ENCODE data around the gene RPS10.
"Not testable (repeated sequence)": the region's sequence is repeated elsewhere in the genome, so short reads cannot be mapped to it uniquely, and the experiment has no call there.

The RPS10 gene

DNA sequence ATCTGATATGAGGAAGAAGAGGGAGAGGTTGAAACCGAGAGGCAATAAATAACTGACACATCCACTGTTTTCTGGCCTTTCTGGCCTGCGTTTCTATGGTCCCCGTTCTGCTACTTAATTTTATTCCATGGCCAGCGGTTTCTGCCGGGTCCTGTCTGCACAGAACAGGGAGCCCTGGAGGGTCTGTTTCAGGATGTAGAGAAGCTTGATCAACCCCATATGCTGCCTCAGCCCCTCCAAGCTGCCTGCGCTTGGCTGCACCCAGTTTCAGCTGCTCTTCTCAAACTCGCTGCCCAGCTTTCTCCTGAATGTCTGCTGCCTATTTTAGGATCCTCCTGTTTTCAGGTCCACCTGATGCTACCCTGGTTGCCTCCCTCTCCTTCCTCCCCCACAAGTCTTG lies 21.5 kb upstream of the RPS10 start:
- no peak for DNase-seq

DNA sequence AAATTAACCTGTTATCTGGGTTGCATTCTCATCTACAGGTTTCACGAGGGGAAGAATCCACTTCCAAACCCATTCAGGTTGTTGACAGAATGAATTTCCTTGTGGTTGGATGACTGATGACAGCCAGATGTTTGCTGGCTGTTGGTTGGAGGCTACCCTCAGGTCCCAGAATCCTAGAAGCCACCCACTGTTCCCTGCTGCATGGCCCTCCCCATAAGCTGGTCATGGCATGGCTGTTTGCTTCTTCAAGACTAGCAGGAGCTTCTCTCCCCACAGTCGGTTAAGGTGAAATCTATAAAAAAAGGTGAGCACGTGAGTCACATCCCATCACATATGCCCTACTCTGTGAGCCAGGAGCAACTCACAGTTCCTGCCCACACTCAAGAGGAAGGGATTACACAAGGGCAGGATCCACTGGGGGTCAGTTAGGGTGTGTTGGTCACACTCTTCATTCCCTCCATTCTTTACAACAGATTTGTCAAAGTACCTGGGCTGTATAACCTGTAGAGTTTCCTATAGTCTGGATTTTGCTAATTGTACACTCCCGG lies 19.5 kb upstream of the RPS10 start:
- DNase-seq, result no peak

DNA sequence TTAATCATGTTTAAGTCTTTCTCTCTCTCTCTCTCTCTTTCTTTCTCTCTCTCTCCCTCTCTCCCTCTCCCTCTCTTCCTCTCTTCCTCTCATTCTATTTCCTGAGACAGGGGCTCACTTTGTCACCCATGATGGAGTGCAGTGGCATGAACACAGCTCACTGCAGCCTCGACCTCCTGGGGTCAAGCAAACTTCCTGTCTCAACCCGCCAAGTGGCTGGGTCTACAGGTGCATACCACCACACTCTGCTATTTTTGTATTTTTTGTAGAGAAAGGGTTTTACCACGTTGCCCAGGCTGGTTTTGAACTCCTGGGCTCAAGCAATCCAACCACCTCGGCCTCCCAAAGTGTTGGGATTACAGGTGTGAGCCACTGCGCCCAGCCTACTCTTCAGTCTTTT lies 15.7 kb upstream of the RPS10 start:
- DNase-seq, result no peak

DNA sequence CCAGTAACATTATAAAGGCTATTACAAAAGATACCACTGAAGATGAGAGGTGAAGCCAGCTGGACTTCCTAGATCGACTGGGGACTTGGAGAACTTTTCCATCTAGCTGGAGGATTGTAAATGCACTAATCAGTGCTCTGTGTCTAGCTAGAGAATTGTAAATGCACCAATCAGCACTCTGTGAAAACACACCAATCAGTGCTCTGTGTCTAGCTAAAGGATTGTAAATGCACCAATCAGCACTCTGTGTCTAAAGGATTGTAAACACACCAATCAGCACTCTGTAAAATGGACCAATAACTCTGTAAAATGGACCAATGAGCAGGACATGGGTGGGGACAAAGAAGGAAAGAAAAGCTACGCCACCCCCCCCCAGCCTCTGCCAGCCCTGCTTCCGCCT lies 13.6 kb upstream of the RPS10 start:
- DNase-seq, result no peak

DNA sequence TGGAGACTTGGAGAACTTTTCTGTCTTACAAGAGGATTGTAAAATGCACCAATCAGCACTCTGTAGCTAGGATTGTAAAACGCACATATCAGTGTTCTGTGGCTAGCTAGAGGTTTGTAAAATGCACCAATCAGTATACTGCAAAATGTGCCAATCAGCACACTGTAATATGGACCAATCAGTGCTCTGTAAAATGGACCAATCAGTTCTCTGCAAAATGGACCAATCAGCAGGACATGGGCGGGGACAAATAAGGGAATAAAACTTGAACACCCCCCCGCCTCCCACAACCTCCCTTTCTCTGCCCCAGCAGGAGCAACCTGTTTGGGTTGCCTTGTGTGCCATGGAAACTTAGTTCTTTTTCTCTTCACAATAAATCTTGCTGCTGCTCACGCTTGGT lies 12.8 kb upstream of the RPS10 start:
- DNase-seq, result no peak

DNA sequence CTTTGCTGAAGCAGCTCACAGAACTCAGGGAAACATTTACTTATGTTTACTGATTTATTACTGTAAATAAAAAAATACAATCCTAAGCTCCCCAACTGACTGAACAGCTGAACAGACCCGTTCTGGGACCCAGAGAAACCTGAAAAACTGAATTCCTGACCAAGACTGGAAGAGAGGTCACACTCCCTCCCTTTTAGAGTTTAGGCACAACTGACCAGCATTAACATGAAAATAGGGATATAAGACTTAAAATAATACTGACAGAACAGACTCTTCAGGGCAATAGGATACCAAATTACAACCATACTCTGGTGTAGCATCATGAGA lies 11.7 kb upstream of the RPS10 start:
- no peak for DNase-seq

DNA sequence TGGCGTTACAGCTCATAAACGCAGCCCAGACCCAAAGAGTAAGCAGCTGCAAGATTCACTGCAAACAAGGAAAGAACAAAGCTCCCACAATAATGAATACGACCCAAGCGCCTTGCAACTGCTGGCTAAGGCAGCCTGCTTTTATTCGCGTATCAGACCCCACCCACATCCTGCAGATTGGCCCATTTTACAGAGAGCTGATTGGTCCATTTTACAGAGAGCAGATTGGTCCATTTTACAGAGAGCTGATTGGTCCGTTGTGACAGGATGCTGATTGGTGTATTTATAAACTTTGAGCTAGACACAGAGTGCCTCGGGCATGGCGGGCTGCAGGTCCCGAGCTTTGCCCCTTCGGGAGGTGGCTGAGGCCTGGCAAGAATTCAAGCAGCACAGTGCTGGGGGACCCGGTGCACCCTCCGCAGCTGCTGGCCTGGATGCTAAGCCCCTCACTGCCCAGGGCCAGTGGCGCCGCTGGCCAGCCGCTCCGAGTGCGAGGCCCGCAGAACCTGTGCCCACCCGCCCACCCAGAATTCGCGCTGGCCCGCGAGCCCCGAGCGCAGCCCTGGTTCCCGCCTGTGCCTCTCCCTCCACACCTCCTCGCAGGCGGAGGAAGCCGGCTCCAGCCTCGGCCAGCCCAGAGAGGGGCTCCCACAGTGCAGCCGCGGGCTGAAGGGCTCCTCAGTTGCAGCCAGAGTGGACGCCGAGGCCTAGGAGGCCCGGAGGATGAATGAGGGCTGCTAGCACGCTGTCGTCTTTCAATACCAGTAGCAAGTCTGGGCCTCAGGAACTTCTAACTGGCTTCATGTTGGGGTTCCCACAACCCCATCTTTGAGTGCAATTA lies 11.2 kb upstream of the RPS10 start:
- DNase-seq, result no peak

DNA sequence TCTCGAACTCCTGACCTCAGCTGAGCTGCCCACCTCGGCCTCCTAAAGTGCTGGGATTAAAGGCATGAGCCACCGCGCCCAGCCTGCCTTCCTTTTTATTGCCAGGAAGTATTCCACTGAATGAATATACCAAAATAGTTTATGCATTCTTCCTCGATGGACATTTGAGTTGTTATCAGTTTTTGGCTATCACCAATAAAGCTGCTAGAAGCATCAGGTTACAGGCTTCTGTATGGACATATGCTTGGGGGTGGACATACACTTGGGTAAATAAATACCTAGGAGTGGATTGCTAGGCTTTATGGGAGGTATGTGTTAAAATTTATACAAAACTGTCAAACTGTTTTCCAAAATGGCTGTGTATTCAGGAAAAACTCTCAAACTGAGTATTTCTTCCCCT lies 10.0 kb upstream of the RPS10 start:
- no peak for DNase-seq

DNA sequence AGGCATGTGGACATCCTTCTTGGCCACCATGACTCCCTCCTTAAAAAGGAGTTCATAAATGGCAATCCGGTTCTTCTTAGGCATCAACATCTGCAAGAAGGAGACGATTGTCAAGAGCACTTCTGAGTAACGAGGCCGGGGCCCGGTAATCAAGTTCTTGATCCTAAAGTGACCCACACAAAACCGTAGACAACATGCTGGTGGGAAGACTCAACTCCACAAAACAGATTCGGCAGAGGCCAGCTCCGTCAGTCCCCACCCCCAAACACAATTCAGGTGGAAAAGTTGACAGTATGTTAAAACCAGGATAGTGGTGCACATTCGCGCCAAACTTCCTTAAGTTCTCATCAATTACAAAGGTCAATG lies 754 bp downstream of the RPS10 start:
- DNase-seq, result no peak

DNA sequence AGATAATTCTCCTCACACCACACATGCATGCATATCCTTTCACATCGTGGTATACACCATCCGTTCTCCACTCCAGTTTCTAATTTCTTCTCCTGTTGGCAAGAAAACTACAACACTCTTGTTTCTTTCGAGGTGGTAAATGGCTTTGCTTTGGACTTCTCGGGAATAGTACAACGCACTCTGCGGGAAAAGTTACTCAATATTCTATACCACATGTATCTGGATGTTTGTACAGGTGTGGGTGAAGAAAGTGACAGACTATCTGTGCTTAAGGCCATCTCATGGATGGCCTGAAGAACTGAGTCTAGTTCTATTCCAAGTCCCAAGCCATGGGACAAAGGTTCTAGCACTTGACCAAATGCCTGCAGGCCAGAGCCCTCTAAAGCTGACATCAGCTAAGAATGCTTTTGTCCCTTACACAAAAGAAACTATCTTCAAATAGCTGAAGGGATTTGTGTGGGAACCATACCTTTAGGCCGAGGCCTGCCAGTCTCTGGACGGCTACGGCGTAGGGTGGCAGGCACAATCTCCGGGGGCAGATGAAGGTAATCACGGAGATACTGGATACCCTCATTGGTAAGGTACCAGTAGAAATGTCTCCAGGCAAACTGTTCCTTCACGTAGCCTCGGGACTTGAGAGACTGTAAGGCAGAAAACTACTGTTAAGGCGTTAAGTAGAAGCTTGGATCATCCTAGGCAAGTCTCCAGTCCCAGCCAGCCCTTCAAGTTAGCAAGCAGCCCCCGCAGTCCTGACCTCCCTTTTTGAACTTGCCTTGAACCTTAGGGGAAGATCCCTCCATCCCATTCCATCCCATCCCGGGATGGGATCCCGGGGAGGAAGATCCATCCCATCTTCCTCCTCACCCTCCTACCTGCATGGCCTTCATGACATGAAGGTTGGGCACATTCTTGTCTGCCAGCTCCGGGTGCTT lies 1.4 kb downstream of the RPS10 start:
- no peak for DNase-seq

DNA sequence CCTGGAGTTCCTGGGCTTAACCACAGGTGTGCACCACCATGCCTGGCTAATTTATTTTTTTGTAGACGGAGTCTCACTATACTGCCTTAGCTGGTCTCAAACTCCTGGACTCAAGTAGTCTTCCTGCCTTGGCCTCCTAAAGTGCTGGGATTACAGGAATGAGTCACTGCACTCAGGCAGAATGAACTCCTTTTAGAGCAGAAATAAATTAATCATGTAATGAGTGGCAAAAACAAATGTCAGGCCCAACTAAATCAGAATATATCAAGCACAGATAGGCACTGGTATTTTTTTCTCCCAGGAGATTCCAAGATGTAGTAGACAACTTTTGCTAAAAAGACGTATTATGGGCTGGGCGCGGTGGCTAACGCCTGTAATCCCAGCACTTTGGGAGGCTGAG lies 2.6 kb downstream of the RPS10 start:
- DNase-seq, result no peak

DNA sequence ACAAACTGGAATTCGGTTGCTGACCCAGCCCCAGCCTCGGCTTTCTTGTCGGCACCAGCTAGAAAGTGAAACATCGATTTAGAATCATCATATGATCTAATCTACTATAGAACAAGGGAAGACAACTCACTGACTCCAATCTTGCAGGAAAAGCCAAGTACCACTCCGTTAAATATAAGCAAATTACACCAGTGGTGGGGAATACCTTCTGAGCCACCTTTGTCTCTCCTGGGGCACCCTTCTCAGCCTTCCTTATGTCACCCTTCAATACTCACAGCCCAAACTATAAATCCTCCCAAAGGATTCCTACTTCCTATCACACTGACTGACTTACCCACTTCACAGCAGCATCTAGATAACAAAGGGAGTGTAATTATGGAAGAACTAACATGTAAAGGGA lies 7.5 kb downstream of the RPS10 start:
- DNase-seq, result no peak

DNA sequence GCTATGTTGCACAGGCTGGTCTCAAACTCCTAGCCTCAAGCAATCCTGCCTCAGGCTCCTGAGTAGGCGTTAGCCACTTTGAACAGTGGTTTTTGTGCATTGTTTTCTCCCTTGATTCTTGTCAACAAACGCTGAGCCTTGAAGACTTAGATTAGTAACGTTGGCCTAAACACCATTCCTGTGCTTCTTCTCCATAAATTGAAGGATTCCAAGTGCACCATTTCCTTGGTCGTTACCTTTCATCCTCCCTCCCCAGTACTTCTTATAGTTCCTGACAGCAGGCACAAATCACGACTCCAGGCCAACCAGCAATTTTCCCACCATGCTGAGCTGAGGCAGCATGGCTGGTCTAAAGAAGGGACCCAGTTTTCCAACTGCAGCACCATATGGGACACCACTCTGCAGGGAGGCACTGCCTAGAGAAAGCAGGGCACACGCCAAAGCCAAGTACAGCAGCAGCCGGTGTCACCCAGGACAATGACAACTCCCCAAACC lies 8.9 kb downstream of the RPS10 start:
- peak in 1 of 2 experiments; percentile 12 for DNase-seq

DNA sequence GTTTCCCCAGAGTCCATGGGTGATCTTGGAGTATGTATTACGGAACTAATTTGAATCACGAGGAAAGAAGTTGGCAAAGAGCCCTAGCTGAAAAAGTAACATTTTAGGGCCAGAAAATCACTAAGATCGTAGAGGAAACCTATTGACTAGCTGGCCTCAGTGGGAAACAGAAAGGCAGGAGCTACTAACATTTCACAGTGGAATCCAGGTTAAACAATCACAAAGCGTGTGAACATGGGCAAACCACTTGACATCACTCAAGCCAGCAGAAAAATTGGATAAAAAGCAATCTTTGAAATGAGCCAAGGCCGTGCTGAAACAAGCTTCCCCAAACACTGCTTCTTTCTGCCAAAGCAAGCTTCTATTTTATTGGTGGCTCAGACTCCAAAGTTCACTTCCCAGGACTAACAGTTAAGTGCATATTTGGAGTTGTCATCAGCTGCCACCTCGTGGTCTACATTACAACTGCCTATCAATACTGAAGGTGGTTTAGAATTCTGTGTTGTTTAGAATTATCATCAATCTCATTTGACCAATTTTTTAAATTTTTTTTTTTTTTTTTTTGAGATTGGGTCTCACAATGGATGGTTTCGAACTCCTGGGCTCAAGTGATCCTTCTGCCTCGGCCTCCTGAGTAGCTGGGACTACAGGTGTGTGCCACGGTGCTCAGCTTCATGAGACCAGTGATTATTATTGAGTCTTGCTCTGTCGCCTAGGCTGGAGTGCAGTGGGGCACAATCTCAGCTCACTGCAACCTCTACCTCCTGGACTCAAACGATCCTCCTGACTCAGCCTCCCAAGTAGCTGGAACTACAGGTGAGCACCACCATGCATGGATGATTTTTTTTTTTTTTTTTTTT lies 10.6 kb downstream of the RPS10 start:
- DNase-seq, result peak in 1 of 2 experiments; percentile 6

DNA sequence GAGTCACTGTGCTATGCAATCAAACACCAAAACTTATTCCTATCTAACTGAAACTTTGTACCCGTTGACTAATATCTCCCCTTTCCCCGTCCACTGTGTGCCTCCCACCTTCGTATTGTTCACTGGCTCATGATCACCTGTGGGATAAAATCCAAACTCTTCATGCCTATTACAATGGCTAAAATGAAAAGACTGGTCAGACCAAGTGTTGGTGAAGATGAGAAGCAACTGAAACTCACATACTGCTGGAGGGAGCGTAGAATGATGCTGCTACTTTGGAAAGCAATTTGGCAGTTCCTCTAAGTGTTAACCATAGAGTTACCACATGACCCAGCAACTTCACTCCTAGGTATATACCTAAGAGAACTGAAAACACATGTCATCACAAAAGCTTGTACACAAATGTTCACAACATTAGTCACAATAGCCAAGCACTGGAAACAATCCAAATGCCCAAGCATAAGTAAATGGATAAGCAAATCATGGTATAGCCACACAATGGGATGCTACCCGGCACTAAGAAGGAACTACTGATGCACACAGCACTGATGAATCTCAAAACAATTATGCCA lies 13.1 kb downstream of the RPS10 start:
- no peak for DNase-seq

DNA sequence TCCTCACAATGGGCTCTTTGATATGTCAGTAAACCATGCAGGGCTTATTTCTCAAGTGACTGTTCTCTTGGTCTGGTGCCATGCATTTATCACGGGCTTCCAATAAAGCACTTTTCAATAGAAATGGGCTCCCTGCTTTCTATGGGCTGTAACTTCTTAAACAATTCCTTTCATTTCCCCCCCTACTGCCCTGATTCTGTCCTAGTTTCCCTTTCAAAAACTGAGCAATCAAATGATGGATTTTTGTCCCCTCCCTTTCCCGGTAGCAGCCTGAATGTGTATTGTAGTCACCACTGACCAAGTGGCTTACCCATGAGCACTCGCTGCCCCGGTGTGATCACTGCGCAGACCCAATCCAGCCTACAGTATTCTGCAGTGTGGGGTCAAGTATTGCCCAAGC lies 13.9 kb downstream of the RPS10 start:
- DNase-seq, result no peak

DNA sequence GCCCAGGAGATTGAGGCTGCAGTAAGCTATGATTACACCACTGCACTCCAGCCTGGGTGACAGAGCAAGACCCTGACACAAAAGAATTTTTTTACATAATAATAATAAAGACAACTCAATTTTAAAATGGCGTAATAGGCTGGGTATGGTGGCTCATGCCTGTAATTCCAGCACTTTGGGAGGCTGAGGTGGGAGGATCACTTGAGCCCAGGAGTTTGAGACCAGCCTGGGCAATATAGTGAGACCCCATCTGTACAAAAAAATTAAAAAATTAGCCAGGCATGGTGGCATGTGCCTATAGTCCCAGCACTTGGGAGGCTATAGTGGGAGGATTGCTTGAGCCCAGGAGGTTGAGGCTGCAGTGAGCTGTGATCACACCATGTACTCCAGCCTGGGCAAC lies 18.0 kb downstream of the RPS10 start:
- not testable (repeated sequence) for DNase-seq

DNA sequence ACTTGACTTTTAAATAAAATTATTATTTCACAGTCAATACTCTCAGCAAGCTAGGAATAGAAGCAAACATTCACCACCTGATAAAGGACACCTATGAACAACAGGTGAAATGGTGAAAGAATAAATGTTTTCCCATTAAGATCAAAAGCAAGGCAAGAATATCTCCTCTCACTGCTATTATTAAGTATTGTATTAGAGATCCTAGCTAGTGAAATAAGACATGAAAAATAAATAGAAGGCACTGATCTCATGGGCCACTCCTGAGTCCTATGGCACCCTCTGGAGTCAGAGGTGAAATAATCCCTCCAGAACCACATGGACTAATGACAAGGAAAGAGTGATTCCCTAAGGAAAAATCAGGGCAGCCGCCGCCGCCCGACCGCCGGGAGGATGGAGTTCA lies 29.4 kb downstream of the RPS10 start:
- no peak for DNase-seq

DNA sequence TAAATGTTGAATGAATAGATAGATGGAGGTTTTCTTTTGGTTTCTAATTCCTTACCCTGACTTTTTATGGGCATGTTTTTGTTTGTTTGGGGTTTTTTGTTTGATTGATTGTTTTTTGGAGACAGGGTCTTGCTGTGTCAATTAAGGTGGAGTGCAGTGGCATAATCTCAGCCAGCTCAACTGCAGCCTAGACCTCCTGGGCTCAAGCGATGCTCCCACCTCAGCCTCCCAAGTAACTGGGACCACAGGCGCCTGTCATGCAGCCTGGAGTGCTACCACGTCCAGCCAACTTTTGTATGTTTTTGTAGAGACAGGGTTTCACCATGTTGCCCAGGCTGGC lies 31.9 kb downstream of the RPS10 start:
- no peak for DNase-seq

DNA sequence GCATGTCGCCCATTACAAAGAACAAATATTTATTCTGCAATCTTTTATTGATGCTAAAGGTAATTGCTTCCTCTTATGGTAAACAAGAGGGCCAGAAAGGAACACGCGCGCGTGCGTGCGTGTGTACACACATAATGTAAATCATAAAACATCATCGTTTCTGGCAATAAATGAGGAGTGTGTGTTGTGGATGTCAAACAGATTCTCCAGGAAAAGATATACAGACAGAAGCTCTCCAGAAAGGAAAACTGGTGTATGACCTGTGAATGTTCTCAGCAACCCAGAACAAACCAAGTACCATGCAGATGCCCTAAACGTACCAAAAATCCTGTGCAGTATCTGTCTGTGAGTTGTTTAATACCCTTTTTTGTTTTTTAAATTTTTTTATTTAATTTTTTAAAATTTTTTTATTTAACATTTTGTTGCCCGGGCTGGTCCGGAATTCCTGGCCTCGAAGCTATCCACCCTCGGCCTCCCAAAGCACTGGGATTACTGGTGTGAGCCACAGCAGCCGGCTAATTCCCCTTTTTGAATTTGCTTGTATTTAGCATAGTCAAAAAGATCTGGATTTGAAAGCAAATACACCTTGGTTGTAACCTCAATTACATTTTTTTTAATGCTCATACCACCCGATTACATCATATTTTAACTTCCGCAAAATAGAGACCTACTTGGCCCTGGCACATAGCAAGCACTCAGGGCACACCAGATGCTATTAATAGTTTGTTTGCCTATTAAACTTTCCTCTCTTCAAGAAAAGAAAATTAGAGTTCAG lies 32.5 kb downstream of the RPS10 start:
- DNase-seq, result no peak

DNA sequence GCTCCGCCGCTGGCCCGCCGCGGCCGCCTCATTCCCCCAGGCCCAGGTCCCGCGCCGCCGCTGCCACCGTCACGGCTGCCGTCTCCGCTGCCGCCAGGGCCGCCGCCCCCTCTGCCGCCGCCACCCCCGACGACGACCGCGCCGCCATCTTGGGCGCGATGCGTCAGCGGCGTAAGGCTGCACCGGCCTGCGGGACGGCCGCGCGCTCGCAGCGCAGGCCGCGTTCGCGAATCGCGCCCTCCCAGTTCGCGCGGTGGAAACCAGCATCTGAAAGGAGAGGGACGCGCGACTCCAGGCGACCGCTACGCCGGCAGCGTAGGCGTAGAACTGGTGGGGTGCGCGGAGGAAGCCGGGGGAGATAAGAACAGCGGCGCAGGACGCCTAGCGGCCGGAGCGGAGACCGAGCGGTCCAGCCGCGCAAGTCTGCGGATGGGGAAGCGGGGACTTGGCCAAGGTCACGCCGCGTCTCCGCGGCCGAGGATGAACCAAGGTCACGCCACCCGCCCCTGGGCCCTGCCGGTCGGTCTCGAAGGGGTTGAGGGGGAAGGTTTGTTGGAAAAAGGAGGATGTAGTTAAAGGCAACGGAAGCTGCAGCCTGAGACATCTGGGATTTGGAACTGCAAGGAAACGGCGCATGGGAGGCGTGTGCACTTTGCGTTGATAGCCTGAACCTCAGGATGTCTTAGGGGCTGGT lies 33.2 kb downstream of the RPS10 start, which contains the start of gene NUDT3:
TSS of gene NUDT3 (minus strand) at position 173 of the 694 bp plus-strand sequence. CDS start 307 bp downstream, outside the sequence.
- peak; percentile 46 to 78 for DNase-seq

Measured in cerebellar nuclear complex (tissue), 1 donor.